Peyer's patch (tissue), 4 donors: Measurements from ENCODE around the gene PIMREG. TPM values are rescaled to one million over a fixed set of nuclear protein-coding genes. Genes with fewer than 3 reads are reported as not detected.
A peak's percentile ranks its signal among the peaks of the same experiment; 100 is the strongest.

Experiments
- DNase-seq, 3 donors: peaks; one replicate each; pipeline ENCODE4 v3.0.0-alpha.2; 2017 to 2019
- H3K27ac ChIP-seq, 4 donors: fragments of 200-600 bp; sonication (generic); one replicate each; pipeline ENCODE4 v1.5.1; 2016 to 2019
- H3K27me3 ChIP-seq, 2 donors: fragments of 200-600 bp; sonication (generic); one replicate each; pipeline ENCODE4 v1.5.1; 2019
- H3K36me3 ChIP-seq, 3 donors: fragments of 200-600 bp; sonication (generic); one replicate each; pipeline ENCODE4 v1.5.1; 2016 to 2019
- H3K4me1 ChIP-seq, 4 donors: fragments of 200-600 bp; sonication (generic); one replicate each; pipeline ENCODE4 v1.5.1; 2016 to 2019
- H3K4me3 ChIP-seq, 4 donors: fragments of 200-600 bp; sonication (generic); 1 replicate in 3 of 4; 2 replicates in 1 of 4; pipeline ENCODE4 v1.5.1; 2016 to 2019; ENCODE audit warnings: mild to moderate bottlenecking in 1 of 4
- H3K9me3 ChIP-seq, 4 donors: fragments of 200-600 bp; sonication (generic); one replicate each; pipeline ENCODE4 v1.5.1; 2016 to 2019; ENCODE audit warnings: mild to moderate bottlenecking in 1 of 4
- POLR2A ChIP-seq, 2 donors: fragments of 450-650 bp; IDR thresholded peaks; one replicate each; pipeline ENCODE4 v1.5.1; 2017; ENCODE audit warnings: antibody characterized with exemption in 2 of 2, mild to moderate bottlenecking in 2 of 2, moderate library complexity in 2 of 2
- total RNA-seq, 4 donors: library from RNA; depleted of rRNA; stranded (reverse); fragments of >200 nt; gene quantifications; one replicate each; pipeline ENCODE4 v1.1.0, GENCODE V29; 2016
- TF ChIP-seq, protein P1 (sequence below), 6 experiments: fragments of 450-650 bp in 4 of 6; fragments of 200-600 bp in 2 of 6; sonication (generic) in 1 of 6; IDR thresholded peaks; one replicate each; pipeline ENCODE4 v1.5.1; 2017 to 2019; ENCODE audit warnings: antibody characterized with exemption in 6 of 6, mild to moderate bottlenecking in 3 of 6, moderate library complexity in 1 of 6

PIMREG gene
- total RNA-seq, 4 donors from 2014 or later, result 0.67 to 9.8 (median 7.2) TPM

- Histone ChIP-seq H3K4me3 (no peak overlapping the region), H3K4me1 (no peaks in the 10 kb centered on the region), H3K27ac (no peak overlapping the region), H3K9me3 (no peaks in the 10 kb centered on the region), H3K36me3 (no peaks in the 10 kb centered on the region), H3K27me3 (no peaks in the 10 kb centered on the region)
- TF ChIP-seq, protein P1, sequence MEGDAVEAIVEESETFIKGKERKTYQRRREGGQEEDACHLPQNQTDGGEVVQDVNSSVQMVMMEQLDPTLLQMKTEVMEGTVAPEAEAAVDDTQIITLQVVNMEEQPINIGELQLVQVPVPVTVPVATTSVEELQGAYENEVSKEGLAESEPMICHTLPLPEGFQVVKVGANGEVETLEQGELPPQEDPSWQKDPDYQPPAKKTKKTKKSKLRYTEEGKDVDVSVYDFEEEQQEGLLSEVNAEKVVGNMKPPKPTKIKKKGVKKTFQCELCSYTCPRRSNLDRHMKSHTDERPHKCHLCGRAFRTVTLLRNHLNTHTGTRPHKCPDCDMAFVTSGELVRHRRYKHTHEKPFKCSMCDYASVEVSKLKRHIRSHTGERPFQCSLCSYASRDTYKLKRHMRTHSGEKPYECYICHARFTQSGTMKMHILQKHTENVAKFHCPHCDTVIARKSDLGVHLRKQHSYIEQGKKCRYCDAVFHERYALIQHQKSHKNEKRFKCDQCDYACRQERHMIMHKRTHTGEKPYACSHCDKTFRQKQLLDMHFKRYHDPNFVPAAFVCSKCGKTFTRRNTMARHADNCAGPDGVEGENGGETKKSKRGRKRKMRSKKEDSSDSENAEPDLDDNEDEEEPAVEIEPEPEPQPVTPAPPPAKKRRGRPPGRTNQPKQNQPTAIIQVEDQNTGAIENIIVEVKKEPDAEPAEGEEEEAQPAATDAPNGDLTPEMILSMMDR (IDR thresholded peaks at IDR 0.05), result no peak
- no peak for TF ChIP-seq POLR2A (IDR thresholded peaks at IDR 0.05)
- no peak for DNase-seq
These were observed 26.7 kb downstream of the PIMREG start for GRCh38 chr17:6470751-6471521.

- Histone ChIP-seq H3K27ac (no peak overlapping the region), H3K9me3 (no peaks in the 10 kb centered on the region), H3K4me1 (no peaks in the 10 kb centered on the region), H3K27me3 (no peaks in the 10 kb centered on the region), H3K36me3 (no peaks in the 10 kb centered on the region), H3K4me3 (no peak overlapping the region)
- no peak for TF ChIP-seq POLR2A (IDR thresholded peaks at IDR 0.05)
- DNase-seq, result no peak
These were observed 27.5 kb downstream of the PIMREG start for GRCh38 chr17:6471531-6472465.

DNA sequence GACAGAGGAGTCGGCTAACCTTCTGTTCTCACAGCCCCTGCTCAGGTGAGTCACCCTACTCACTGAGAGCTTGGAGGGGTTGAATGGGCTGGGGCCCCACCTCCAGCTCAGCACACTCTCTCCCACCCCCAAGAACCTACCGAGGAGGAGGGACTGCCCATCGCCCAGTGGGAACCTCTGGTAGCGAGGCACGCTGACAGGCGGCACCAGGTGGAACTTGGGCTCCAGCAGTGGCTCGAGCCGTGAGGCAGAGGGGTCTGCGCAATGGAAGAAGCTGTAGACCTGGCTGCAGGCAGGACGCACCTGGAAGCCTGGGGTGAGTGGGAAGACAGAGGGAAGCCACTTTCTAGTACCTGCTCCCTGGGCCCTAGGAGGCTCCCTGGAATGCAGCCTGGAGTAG is 28.3 kb downstream of the PIMREG start:
- TF ChIP-seq, protein P1 (IDR thresholded peaks at IDR 0.05), result no peak
- TF ChIP-seq POLR2A (IDR thresholded peaks at IDR 0.05), result no peak
- DNase-seq, result no peak
- Histone ChIP-seq H3K27me3 (no peaks in the 10 kb centered on the region), H3K27ac (no peak overlapping the region), H3K36me3 (no peaks in the 10 kb centered on the region), H3K4me1 (no peaks in the 10 kb centered on the region), H3K4me3 (no peak overlapping the region), H3K9me3 (no peaks in the 10 kb centered on the region)

GRCh38 chr17:6473128-6473767 is 29.0 kb downstream of the PIMREG start:
- Histone ChIP-seq H3K27me3 (no peaks in the 10 kb centered on the region), H3K4me1 (no peaks in the 10 kb centered on the region), H3K4me3 (no peak overlapping the region), H3K36me3 (no peaks in the 10 kb centered on the region), H3K9me3 (no peaks in the 10 kb centered on the region), H3K27ac (no peak overlapping the region)
- DNase-seq, result peak; percentile 59 to 87 (median 83)
- TF ChIP-seq POLR2A (IDR thresholded peaks at IDR 0.05), result no peak
- TF ChIP-seq, protein P1 (IDR thresholded peaks at IDR 0.05), result peak; percentile 61 to 95 (median 83)

GRCh38 chr17:6474376-6474775 is 30.1 kb downstream of the PIMREG start:
- Histone ChIP-seq H3K4me3 (no peak overlapping the region), H3K36me3 (no peaks in the 10 kb centered on the region), H3K9me3 (no peaks in the 10 kb centered on the region), H3K27ac (no peak overlapping the region), H3K4me1 (no peaks in the 10 kb centered on the region), H3K27me3 (no peaks in the 10 kb centered on the region)
- no peak for DNase-seq
- no peak for TF ChIP-seq POLR2A (IDR thresholded peaks at IDR 0.05)
- TF ChIP-seq, protein P1 (IDR thresholded peaks at IDR 0.05), result no peak
